Testis (tissue), 2 donors: ENCODE results near the gene ITGA1.

Experiments used
- CTCF ChIP-seq, 3 experiments: fragments of 450-650 bp in 2 of 3; fragments of 200-600 bp in 1 of 3; sonication (generic) in 1 of 3; IDR thresholded peaks; one replicate each; pipeline ENCODE4 v1.5.1; 2016 to 2019; ENCODE audit warnings: antibody characterized with exemption in 3 of 3, mild to moderate bottlenecking in 2 of 3, moderate library complexity in 1 of 3
- POLR2A ChIP-seq: fragments of 450-650 bp; IDR thresholded peaks from one replicate; pipeline ENCODE4 v1.6.1; 2017; ENCODE audit warnings: antibody characterized with exemption, mild to moderate bottlenecking, moderate library complexity

GRCh38 chr5:52925001-52925400 lies 137.3 kb downstream of the ITGA1 start:
- no peak for TF ChIP-seq POLR2A
- no peak for TF ChIP-seq CTCF (IDR thresholded peaks at IDR 0.05)
